Adrenal gland (tissue), 5 donors: ENCODE data around the gene SYNPO2.

ENCODE experiments used
- POLR2A ChIP-seq, 2 donors: fragments of 450-650 bp; IDR thresholded peaks; one replicate each; pipeline ENCODE4 v1.6.1; 2017; ENCODE audit warnings: antibody characterized with exemption in 2 of 2, mild to moderate bottlenecking in 2 of 2, moderate library complexity in 1 of 2
- TF ChIP-seq, protein P1 (sequence below), 6 experiments: fragments of 450-650 bp in 4 of 6; fragments of 200-600 bp in 2 of 6; sonication (generic) in 1 of 6; IDR thresholded peaks; 1 replicate in 5 of 6; 2 replicates in 1 of 6; pipeline versions ENCODE4 v1.5.1 to v1.8.0; 2016 to 2021; ENCODE audit warnings: antibody characterized with exemption in 6 of 6, mild to moderate bottlenecking in 2 of 6, moderate library complexity in 1 of 6
- donor health status: DM: no; HTN: no; CAD: no.

- TF ChIP-seq, protein P1, sequence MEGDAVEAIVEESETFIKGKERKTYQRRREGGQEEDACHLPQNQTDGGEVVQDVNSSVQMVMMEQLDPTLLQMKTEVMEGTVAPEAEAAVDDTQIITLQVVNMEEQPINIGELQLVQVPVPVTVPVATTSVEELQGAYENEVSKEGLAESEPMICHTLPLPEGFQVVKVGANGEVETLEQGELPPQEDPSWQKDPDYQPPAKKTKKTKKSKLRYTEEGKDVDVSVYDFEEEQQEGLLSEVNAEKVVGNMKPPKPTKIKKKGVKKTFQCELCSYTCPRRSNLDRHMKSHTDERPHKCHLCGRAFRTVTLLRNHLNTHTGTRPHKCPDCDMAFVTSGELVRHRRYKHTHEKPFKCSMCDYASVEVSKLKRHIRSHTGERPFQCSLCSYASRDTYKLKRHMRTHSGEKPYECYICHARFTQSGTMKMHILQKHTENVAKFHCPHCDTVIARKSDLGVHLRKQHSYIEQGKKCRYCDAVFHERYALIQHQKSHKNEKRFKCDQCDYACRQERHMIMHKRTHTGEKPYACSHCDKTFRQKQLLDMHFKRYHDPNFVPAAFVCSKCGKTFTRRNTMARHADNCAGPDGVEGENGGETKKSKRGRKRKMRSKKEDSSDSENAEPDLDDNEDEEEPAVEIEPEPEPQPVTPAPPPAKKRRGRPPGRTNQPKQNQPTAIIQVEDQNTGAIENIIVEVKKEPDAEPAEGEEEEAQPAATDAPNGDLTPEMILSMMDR (IDR thresholded peaks at IDR 0.05): no peak
- no peak for TF ChIP-seq POLR2A (IDR thresholded peaks at IDR 0.05)
These were observed 53.8 kb downstream of the SYNPO2 start for GRCh38 chr4:118942465-118942864.
